Karpas-422 (cell line): Measurements from ENCODE around the gene MMP14. TPM values are rescaled to one million over a fixed set of nuclear protein-coding genes. Genes with fewer than 3 reads are reported as not detected.
A peak's percentile ranks its signal among the peaks of the same experiment; 100 is the strongest.

Experiments used
- DNase-seq: peaks from one replicate; pipeline ENCODE4 v3.0.0-alpha.2; 2015
- H2AFZ ChIP-seq: fragments of 200-600 bp; sonication (generic); 2 replicates; pipeline ENCODE4 v1.6.1; 2014; ENCODE audit warnings: antibody characterized with exemption, low read length, mixed read lengths
- H3K27ac ChIP-seq: fragments of 200-600 bp; sonication (generic); 2 replicates; pipeline ENCODE4 v1.5.1; 2014; ENCODE audit warnings: mild to moderate bottlenecking, low read length, moderate library complexity
- H3K27me3 ChIP-seq: fragments of 200-600 bp; sonication (generic); 2 replicates; pipeline ENCODE4 v1.6.1; 2014; ENCODE audit warnings: low read length, mixed read lengths
- H3K36me3 ChIP-seq: fragments of 200-600 bp; sonication (generic); 2 replicates; pipeline ENCODE4 v1.6.1; 2014; ENCODE audit warnings: low read length, mixed read lengths; ENCODE audit not compliant: insufficient read depth
- H3K4me1 ChIP-seq: fragments of 200-600 bp; sonication (generic); 2 replicates; pipeline ENCODE4 v1.6.1; 2014; ENCODE audit warnings: mild to moderate bottlenecking, low read length, mixed read lengths
- H3K4me2 ChIP-seq: fragments of 200-600 bp; sonication (generic); 2 replicates; pipeline ENCODE4 v1.6.1; 2014; ENCODE audit warnings: low read length, low read depth, mild to moderate bottlenecking; ENCODE audit not compliant: poor library complexity, severe bottlenecking
- H3K4me3 ChIP-seq: fragments of 200-600 bp; sonication (generic); 2 replicates; pipeline ENCODE4 v1.5.1; 2014; ENCODE audit warnings: mild to moderate bottlenecking, antibody characterized with exemption, low read length, mixed read lengths
- H3K79me2 ChIP-seq: fragments of 200-600 bp; sonication (generic); 2 replicates; pipeline ENCODE4 v1.6.1; 2014; ENCODE audit warnings: mild to moderate bottlenecking, low read length, mixed read lengths
- H3K9ac ChIP-seq: fragments of 200-600 bp; sonication (generic); 2 replicates; pipeline ENCODE4 v1.6.0; 2014; ENCODE audit warnings: low read length
- H3K9me2 ChIP-seq: fragments of 200-600 bp; sonication (generic), shearing (Covaris generic); replicated peaks from 2 replicates; pipeline ENCODE4 v1.6.0; 2014; ENCODE audit warnings: mild to moderate bottlenecking, low read length, moderate library complexity; ENCODE audit not compliant: insufficient read depth
- H3K9me3 ChIP-seq: fragments of 300-700, 200-600 bp; sonication (generic); 2 replicates; pipeline ENCODE4 v1.6.1; 2014; ENCODE audit warnings: low read length, mixed read lengths
- H4K20me1 ChIP-seq: fragments of 200-600 bp; sonication (generic); 2 replicates; pipeline ENCODE4 v1.6.1; 2014; ENCODE audit warnings: mild to moderate bottlenecking, antibody characterized with exemption, low read length, low read depth; ENCODE audit not compliant: insufficient read depth
- total RNA-seq: library from RNA; depleted of rRNA; stranded (reverse); fragments of >200 nt; shearing (Covaris generic); gene quantifications from 2 replicates; pipeline ENCODE4 v1.2.3, GENCODE V29; 2014; ENCODE audit warnings: low replicate concordance

Gene MMP14
- total RNA-seq, 1 experiment from 2014 or later, result 1.9 TPM

GRCh38 chr14:22878271-22879246 lies 42.2 kb downstream of the MMP14 start:
- Histone ChIP-seq H3K36me3 (peaks cover 10% of the 10 kb centered on the region; the same call in 1 of the 2 replicates), H3K79me2 (no peaks in the 10 kb centered on the region), H3K4me2 (no peak overlapping the region), H3K4me3 (no peak overlapping the region), H4K20me1 (peaks cover 10% of the 10 kb centered on the region; the same call in 1 of the 2 replicates), H3K9me3 (no peaks in the 10 kb centered on the region), H2AFZ (no peak overlapping the region), H3K9me2 (no peaks in the 10 kb centered on the region), H3K9ac (no peak overlapping the region), H3K27ac (no peak overlapping the region), H3K27me3 (no peaks in the 10 kb centered on the region), H3K4me1 (peaks cover 11% of the 10 kb centered on the region)
- DNase-seq, result no peak

GRCh38 chr14:22882064-22882463 lies 45.7 kb downstream of the MMP14 start:
- Histone ChIP-seq H3K4me2 (no peak overlapping the region), H2AFZ (no peak overlapping the region), H3K36me3 (peaks cover 5% of the 10 kb centered on the region; the same call in 1 of the 2 replicates), H3K9me2 (no peaks in the 10 kb centered on the region), H3K27ac (no peak overlapping the region), H3K79me2 (no peaks in the 10 kb centered on the region), H3K4me3 (no peak overlapping the region), H3K9ac (no peak overlapping the region), H4K20me1 (peaks cover 15% of the 10 kb centered on the region; the same call in 1 of the 2 replicates), H3K27me3 (peaks cover 4% of the 10 kb centered on the region; the same call in 1 of the 2 replicates), H3K9me3 (no peaks in the 10 kb centered on the region), H3K4me1 (peaks cover 45% of the 10 kb centered on the region)
- DNase-seq, result no peak

GRCh38 chr14:22882529-22883172 lies 46.3 kb downstream of the MMP14 start:
- Histone ChIP-seq H3K27me3 (peaks cover 4% of the 10 kb centered on the region; the same call in 1 of the 2 replicates), H3K4me3 (no peak overlapping the region), H3K79me2 (no peaks in the 10 kb centered on the region), H3K9me2 (no peaks in the 10 kb centered on the region), H3K36me3 (peaks cover 5% of the 10 kb centered on the region; the same call in 1 of the 2 replicates), H3K9me3 (no peaks in the 10 kb centered on the region), H3K27ac (no peak overlapping the region), H3K4me1 (peaks cover 51% of the 10 kb centered on the region), H3K4me2 (no peak overlapping the region), H3K9ac (peak overlapping the region; percentile 10; the same call in 1 of the 2 replicates), H2AFZ (no peak overlapping the region), H4K20me1 (peaks cover 15% of the 10 kb centered on the region; the same call in 1 of the 2 replicates)
- DNase-seq, result peak; percentile 79

GRCh38 chr14:22883173-22883976 lies 47.0 kb downstream of the MMP14 start, which contains the start of gene REM2:
Gene REM2, plus strand, starts transcription at chr14:22883222. Its CDS starts 66 bp downstream, at chr14:22883288.
- Histone ChIP-seq H3K4me2 (peak within 1 kb of the TSS; percentile 26), H3K9me3 (no peaks in the 10 kb centered on the region), H3K9me2 (no peaks in the 10 kb centered on the region), H3K36me3 (peaks cover 1% of the 10 kb centered on the region; the same call in 1 of the 2 replicates), H3K4me3 (no peak within 1 kb of the TSS), H3K4me1 (peaks cover 58% of the 10 kb centered on the region), H3K27me3 (peaks cover 4% of the 10 kb centered on the region; the same call in 1 of the 2 replicates), H4K20me1 (peaks cover 15% of the 10 kb centered on the region; the same call in 1 of the 2 replicates), H2AFZ (no peak within 1 kb of the TSS), H3K9ac (peak within 1 kb of the TSS; percentile 10; the same call in 1 of the 2 replicates), H3K79me2 (no peaks in the 10 kb centered on the region), H3K27ac (no peak within 1 kb of the TSS)
- no peak for DNase-seq

DNA sequence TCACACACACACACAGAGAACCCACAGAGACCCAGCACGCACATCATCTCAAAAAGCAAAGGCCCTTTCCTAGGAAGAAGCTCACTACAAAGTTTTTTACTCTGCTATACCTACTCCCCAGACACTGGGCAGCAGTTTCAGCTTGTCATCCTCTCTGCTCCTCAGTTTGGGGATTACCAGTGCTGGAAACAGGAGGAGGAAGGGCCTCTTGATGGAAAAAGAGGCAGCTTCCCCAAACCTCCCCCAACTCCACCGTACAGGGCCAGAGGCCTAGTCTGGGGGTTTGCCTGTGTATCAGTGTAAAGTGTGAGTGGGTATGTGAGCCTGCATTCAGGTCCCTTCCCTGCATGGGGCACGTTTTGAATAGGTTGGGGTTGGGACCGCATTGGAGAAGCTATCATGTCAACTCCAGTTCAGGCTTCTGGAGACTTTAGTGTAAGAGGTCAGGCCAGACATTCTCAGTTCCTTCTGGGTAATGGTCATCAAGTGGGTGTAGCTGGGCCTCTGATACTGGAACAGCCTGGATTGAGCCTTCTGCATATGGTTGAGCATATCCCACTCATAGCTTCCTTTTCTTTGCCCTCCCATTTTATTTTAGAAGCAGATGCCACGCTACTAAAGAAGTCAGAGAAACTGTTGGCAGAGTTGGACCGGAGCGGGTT lies 47.8 kb downstream of the MMP14 start:
- Histone ChIP-seq H3K4me1 (peaks cover 66% of the 10 kb centered on the region), H2AFZ (no peak overlapping the region), H3K9ac (no peak overlapping the region), H3K36me3 (no peaks in the 10 kb centered on the region), H4K20me1 (peaks cover 15% of the 10 kb centered on the region; the same call in 1 of the 2 replicates), H3K9me3 (no peaks in the 10 kb centered on the region), H3K27me3 (peaks cover 4% of the 10 kb centered on the region; the same call in 1 of the 2 replicates), H3K79me2 (no peaks in the 10 kb centered on the region), H3K4me3 (no peak overlapping the region), H3K27ac (no peak overlapping the region), H3K9me2 (no peaks in the 10 kb centered on the region), H3K4me2 (no peak overlapping the region)
- no peak for DNase-seq

GRCh38 chr14:22884738-22885523 lies 48.5 kb downstream of the MMP14 start:
- Histone ChIP-seq H3K27ac (no peak overlapping the region), H2AFZ (no peak overlapping the region), H3K36me3 (no peaks in the 10 kb centered on the region), H3K4me3 (no peak overlapping the region), H3K79me2 (no peaks in the 10 kb centered on the region), H3K9ac (no peak overlapping the region), H3K4me1 (peaks cover 72% of the 10 kb centered on the region), H4K20me1 (peaks cover 15% of the 10 kb centered on the region; the same call in 1 of the 2 replicates), H3K9me3 (no peaks in the 10 kb centered on the region), H3K4me2 (no peak overlapping the region), H3K27me3 (peaks cover 4% of the 10 kb centered on the region; the same call in 1 of the 2 replicates), H3K9me2 (no peaks in the 10 kb centered on the region)
- no peak for DNase-seq
